ENCODE data around the gene OR1J2.
"Not testable (repeated sequence)": the region's sequence is repeated elsewhere in the genome, so short reads cannot be mapped to it uniquely, and the experiment has no call there.

Gene OR1J2, protein sequence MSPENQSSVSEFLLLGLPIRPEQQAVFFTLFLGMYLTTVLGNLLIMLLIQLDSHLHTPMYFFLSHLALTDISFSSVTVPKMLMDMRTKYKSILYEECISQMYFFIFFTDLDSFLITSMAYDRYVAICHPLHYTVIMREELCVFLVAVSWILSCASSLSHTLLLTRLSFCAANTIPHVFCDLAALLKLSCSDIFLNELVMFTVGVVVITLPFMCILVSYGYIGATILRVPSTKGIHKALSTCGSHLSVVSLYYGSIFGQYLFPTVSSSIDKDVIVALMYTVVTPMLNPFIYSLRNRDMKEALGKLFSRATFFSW

DNA sequence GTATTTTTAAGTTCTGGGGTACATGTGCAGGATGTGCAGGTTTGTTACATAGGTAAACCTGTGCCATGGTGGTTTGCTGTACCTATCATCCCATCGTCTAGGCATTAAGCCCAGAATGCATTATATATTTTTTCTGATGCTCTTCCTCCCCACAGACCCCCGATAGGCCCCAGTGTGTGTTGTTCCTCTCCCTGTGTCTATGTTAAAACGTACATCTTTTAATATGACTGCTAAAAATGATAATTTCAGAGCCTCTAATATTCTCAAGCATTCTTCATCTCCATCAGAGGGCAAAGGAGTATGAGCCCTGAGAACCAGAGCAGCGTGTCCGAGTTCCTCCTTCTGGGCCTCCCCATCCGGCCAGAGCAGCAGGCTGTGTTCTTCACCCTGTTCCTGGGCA is at the start of gene OR1J2:
TSS of gene OR1J2 (plus strand) at position 301 of the 400 bp plus-strand sequence. CDS start at position 301, 0 bp downstream.
- no peak for DNase-seq

DNA sequence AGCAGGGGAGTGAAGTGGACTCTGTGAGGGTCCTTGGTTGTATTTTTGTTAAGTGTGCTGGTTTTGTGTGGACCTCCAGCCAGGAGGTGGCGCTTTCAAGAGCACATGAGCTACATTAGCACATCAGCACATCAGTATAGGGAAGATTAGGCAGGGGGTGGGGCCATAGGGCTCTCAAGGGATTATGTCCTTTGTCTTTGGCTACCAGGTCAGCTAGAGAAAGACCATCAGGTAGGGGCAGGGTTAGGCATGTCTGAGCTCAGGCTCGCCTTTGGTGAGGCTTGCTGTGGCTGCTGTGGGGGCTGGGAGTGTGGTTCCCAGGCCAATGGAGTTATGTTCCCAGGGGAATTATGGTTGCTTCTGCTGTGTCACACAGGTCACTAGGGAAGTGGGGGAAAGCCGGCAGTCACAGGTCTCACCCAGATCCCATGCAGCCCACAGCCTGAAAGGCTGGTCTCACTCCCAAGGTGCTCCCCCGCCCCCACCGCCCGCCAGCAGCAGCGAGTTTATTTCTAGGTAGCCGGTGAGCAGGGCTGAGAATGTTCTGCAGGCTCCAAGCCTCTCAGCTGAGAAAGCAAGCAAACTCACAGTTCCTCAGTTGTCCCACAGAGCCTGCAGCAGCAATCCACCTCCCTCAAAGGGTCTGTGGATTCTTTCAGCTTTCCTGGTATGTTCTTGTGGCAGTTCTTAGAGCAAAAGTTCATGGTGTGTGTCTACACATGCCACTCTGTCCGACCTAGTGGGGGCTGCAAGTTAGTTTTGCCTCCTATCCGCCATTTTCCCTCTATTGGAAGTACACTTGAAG is 46.6 kb upstream of the OR1J2 start:
- DNase-seq = no peak

DNA sequence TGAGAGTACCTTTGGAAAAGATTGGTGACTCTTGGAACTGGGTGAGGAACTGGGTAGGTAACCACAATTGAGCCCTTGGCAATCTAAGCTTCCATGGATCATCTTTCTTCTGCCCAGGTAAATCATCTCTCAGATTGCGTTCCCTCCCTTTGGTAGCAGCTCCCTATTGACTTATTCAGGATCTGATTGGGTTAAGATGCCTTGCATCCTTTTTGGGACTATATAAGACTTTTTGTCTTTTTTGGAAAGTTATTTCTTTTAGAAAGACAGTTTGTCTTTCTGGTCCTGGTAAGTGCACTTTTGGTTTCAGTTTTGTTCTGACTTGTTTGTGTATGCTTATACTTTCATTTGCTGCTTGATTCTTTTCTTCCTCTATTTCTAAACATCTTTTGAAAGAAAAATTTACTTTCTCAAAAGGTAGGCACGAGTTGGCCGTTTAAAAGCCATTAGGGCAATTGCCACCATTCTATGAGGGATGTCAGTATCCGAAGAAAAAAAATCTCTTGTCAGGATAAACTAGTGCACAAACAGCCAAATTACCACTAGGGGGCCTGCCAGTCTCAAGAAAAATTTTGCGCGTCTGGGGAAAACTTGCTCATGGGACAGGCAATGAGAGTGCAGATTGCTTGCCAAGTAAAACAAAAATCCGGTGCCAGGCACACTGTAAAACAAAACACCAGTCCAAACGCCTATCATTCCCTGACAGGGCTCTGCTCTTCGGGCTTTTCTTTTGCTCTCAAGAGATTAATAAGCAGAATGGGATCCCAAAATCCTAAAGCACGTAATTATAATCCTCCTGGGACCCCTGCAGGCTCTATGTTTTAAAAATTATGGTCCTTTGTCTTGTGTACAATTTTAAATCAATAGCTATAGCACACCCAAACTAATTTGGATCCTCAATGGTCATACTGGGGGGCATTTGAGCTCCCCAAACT is 45.7 kb upstream of the OR1J2 start:
- DNase-seq = peak in 53 of 58 donors; percentile 11 to 85 (median 52)

DNA sequence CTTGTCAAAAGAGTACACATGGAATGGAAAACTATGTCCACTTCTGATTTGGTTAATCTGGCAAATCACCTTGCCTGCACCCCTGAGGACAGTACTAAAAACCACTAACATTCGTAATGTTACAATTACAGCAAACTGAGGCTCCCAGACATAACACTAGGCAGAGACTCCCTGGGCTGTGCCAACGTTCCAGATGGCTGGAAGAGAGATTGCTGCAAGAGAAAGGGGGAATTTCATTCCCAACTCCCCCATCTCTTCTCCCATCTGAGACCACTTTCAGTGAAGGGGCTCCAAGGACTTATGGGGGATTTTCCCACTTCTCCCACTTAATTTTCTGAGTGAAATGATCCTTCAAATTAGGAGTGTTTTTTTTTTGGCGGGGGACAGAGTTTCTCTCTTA is 44.1 kb upstream of the OR1J2 start:
- no peak for DNase-seq

DNA sequence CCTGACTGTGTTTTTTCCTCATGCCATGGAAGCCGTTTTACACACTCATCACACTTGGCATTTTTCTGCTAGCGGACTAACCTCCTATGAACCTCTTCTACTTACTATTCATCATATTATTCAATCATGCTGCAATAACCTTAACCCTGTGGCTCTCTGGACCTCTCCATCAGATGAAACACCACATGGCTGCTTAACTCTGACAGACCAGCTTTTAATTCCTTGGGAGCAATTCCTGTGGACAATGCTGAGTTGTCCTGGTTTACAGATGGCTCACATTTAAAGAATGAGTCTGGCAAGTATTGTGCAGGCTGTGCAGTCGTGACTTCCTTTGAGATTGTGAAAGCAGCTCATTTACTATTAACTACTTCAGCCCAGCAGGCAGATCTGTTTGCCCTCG is 41.9 kb upstream of the OR1J2 start:
- DNase-seq = no peak

DNA sequence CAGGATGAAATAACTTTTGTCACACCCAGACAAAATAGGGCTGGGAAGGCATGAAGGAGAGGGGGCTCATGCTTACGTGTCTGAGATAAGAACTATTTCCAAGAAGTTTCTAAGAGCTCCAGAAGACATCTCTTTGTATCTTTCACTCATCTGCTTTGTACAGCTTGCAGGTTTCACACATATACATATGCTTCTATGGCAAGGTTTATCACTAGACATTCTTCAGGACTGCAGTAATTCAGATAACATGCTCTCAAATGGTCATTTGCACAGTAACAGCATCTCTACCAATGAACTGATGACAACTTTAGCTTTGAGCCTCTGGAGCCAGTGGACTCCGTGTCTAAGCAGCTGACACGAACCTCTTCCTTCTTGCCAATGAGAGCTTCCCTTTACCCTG is 36.0 kb upstream of the OR1J2 start:
- DNase-seq = no peak

DNA sequence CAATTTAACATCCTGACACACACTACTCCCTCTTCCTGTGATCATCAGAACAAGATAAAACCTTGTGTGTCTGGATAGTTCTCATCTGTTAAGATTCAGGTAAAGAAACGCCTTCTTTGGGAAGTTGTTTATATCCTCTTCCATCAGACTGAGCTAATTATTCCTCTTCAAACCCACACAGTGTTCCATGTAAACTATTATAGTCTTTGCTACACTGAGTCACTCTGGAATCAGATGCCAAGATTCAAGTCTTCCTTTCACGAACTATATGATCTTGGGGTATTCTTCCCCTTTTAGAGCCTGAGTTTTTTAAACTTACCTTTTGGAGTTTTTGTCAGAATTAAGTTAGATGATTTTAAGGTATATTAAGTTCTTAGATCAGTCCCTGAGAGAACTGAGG is 34.9 kb upstream of the OR1J2 start:
- DNase-seq = no peak

DNA sequence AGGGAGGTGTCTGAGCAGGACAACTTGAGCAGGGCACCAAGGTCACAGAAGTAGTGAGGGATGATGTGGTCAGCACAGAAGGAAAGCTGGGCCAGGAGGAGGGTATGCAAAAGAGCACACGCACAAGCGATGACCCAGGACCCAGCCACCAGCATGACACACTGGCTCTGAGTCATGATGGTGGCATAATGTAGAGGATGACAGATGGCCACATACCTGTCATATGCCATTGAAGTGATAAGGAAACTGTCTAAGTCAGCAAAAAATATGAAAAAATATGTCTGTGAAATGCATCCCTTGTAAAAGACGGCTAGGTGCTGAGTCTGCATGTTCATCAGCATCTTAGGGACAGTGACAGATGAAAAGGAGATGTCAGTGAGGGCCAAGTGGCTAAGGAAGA is 33.3 kb upstream of the OR1J2 start:
- DNase-seq = no peak

DNA sequence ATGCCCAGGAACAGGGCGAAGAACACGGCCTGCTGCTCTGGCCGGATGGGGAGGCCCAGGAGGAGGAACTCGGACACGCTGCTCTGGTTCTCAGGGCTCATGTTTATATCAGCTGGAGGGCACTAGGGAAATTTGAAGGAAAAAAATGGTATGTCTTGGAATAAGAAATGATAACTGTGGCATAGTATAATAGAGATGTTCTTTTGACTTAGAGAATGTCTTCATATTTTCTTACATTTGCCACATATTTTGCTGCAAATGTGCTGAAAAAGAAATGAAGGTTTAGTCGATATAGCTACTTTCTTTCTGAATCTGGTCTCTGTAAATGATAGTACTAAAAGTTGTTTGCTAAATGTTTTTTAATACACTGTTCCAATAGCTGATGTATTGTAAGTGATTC is 32.8 kb upstream of the OR1J2 start, which contains the start of gene OR1J1:
TSS of gene OR1J1 (minus strand) at position 101 of the 400 bp plus-strand sequence. CDS start at position 101, 0 bp downstream.
- DNase-seq = no peak

DNA sequence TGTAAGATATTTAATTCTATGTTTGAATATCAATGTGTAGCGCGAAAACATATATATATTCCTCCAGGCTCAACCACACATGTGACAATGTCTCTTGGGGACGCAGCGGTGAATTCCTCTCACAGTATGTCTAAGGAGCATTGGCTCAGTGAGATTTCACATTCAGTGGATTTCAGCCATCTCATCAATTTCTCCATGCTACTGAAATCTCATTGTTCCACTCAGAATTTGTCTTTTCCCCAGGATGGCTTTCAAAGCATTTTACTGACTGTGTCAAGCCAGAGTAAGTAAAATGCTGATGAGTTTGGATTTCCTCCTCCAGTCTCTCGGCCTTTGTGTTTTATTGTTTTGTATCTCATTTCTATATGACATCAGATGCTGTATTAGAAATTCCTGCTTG is 31.5 kb upstream of the OR1J2 start:
- no peak for DNase-seq

DNA sequence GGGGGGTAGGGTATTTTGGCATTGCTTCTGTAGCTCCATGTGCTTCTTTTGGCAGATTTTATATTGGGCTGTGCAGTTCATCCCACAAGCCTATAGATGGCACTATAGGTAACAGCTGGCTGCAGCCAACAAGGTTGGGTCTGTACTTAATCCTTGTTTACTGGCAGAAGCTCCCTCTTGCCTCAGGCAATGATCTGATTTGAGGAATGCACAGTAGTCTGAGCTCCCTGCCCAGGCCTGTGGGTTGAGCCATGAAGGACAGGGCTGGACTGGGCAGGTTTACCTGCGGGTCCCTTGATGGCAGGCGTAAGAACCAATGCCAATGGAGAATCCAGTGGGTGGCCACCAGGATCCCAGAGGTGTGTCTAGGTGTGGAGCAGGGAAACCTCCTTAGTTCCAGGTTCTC is 11.7 kb upstream of the OR1J2 start:
- no peak for DNase-seq

DNA sequence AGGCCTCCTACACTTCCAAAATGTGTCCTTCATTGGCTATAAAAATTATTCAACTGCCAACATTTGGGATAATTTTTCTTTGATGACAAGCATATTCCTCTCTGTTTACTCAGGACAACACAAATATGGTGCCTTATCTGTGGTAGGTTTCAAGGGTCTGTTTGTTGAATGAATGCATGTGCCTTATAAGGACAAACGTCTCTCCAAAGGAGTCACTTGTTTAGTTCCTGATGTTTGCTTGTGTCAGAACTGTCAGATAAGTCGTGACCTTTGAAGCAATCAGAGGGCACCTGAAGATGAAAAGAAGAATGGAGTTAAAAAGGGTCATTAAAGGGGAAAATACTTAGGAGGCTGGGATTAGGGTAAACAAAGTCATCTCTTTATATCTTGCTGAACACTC is 3.6 kb upstream of the OR1J2 start:
- DNase-seq = no peak

DNA sequence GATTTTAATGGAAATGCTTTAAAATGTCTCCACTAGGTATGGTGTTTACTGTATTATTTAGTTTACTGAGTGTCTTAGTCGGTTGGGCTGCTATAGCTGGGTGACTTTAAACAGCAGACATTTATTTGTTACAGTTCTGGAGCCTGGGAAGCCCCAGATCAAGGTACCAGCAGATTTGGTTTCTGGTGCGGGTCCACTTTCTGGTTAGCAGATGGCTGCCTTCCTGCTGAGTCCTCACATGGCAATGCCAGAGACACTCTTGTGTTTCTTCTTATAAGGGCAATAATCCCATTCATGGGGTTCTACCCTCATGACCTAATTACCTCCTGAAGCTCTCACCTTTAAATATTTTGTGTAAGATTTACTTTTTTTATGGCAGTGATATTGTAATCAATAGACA is 7.6 kb downstream of the OR1J2 start:
- DNase-seq = no peak

DNA sequence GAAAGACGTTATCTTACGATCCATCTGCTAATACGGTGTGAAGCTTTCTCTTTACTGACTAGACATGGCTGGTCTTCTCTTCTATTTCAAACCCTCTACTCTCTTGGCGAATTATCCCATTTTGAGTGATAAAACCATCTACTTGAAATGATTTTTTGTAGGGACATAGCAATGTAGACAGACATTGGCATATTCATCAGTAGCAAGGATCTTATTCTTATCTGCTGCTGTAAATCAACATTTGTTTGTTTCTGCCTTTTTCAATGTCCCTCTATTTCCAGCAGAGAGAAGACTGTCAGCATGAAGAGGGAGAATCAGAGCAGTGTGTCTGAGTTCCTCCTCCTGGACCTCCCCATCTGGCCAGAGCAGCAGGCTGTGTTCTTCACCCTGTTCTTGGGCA is 8.2 kb downstream of the OR1J2 start, which contains the start of gene OR1J4:
TSS of gene OR1J4 (plus strand) at position 301 of the 400 bp plus-strand sequence. CDS start at position 301, 0 bp downstream.
- DNase-seq = no peak

DNA sequence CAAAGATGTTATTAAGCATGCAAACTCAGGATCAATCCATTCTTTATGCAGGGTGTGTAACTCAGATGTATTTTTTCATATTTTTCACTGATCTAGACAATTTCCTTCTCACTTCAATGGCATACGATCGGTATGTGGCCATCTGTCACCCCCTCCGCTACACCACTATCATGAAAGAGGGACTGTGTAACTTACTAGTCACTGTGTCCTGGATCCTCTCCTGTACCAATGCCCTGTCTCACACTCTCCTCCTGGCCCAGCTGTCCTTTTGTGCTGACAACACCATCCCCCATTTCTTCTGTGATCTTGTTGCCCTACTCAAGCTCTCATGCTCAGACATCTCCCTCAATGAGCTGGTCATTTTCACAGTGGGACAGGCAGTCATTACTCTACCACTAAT is 8.8 kb downstream of the OR1J2 start:
- no peak for DNase-seq

DNA sequence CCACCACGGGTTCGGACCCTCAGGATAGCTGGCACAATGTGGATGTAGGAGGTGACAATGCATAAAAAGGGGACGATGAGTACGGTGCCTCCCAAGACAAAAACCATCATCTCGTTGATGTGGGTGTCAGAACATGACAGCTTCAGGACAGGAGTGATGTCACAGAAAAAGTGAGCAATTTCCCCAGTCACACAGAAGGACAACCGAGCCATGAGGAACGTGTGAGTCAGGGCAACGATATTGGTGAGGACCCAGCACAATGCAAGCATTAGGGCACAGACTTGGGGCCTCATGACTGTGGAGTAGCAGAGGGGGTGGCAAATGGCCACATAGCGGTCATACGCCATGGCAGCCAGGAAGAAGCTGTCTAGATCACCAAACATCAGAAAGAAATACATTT is 16.0 kb downstream of the OR1J2 start:
- DNase-seq = no peak

DNA sequence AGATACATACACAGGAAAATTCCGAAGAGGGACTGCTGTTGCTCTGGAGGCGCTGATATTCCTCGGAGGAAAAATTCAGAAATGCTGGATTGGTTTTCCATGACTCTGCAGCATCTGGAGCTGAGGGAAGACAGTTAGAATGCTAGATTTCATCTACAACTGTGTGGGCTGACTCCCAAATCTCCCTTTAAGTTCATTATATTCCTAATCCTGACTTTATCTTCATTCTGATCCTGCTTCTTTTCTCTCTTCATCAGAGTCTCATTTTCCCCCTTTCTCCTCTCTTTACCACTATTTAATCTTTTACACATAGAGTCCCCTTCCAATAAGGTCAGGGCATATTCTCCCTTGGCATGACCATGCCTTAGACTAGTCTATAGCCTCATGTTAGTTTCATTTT is 16.6 kb downstream of the OR1J2 start, which contains the start of gene OR1N1:
TSS of gene OR1N1 (minus strand) at position 101 of the 400 bp plus-strand sequence. CDS start at position 101, 0 bp downstream.
- DNase-seq = no peak

DNA sequence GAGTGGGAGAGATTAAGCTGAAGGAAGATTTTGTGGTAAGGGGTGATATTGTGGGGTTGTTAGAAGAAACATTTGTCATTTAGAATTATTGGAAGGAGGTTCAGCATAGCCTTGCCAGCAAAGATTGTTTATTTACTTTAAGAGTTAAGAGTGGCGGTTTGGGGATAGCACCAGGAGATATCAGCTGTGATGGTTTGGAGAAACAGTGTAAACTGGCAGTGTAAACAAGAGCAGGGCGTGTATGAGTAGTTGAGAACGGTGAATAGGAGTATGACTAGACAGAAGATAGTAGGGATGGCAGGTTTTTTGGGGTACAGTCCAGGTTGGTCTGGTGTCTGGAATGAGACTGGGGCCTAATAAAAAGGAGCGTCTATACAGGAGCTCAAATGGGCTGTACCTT is 20.6 kb downstream of the OR1J2 start:
- not testable (repeated sequence) for DNase-seq

DNA sequence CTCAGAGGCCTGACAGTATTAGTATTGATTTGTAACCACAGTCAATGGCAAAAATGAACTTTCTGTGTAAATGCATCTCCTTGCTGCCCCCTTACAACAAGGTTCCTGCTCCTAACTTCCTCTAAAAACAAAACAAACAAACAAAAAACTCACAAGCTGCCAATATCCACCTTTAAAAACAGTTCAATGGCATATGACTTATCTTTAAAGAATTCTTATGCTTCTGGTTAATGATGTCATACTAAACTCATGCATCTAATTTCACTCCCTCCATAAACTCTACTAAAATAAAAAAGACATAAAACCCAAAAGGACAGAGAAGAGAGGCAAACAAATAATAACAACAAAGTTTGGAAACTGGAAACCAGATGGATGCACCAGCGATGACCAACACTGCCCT is 25.5 kb downstream of the OR1J2 start:
- DNase-seq = no peak

DNA sequence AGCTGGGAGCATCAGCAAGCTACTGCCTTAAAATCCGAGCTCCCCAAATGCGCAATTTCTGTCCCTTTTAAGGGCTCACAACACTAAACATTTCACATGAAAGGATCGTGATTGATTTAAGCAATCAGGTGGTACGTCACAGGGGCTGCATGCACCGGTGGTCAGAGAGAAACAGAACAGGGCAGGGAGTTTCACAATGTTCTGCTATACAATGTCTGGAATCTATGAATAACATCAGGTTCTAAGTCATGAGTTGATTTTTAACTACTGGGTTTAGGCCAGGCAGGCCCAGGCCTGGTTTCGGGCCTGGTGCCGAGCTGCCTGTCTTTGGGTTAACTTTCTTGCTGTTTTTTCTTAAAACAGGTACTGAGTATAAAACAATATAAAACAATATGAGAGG is 26.5 kb downstream of the OR1J2 start:
- not testable (repeated sequence) for DNase-seq

DNA sequence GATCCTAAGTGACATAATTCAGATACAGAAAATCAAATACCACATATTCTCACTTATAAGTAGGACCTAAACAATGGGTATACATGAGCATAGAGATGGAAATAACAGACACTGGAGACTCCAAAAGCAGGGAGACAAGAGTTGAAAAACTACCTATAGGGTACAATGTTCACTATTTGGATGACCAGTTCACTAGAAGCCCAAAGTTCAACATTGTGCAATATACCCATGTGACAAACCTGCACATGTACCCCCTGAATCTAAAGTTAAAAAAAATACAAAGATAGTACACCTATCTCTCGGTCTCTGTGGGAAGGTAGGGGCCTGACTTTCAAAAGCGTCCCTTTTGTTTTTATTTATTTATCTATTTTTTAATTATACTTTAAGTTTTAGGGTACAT is 28.2 kb downstream of the OR1J2 start:
- no peak for DNase-seq
